ENCODE data around the gene SUMO3. TPM values are rescaled to one million over a fixed set of nuclear protein-coding genes. Genes with fewer than 3 reads are reported as not detected.

SUMO3 gene
- polyA plus RNA-seq, 4 donors = 70.8 to 105 (median 77.3) TPM

DNA sequence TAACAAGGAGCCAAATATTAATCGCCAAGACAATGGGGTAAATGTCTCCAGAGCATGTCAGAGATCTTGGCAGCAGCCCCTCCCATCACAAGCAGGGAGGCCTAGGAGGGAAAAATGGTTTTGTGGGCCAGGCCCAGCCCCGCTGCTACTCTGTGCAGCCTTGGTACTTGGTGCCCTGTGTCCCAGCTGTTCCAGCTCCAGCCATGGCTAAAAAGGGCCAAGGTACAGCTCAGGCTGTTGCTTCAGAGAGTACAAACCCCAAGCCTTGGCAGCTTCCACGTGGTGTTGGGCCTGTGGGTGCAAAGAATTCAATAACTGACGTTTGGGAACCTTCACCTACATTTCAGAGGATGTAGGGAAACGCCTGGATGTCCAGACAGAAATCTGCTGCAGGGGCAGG is 26.6 kb downstream of the SUMO3 start:
- DNase-seq (no peak), FAIRE-seq (no peak)
- Histone ChIP-seq H3K9me3 (ENCODE audit: control insufficient read depth in 2 of 2, insufficient read depth in 1 of 2, low read depth in 1 of 2, low read length in 1 of 2) (no peaks in the 10 kb centered on the region), H3K4me1 (ENCODE audit: control insufficient read depth in 3 of 3, insufficient read depth in 2 of 3, low read depth in 1 of 3, low read length in 2 of 3) (peaks cover 0 to 21% (median 8%) of the 10 kb centered on the region in 3 donors), H3K36me3 (ENCODE audit: control insufficient read depth in 3 of 3, insufficient read depth in 2 of 3, low read depth in 1 of 3, low read length in 3 of 3) (peaks cover 0 to 18% (median 0%) of the 10 kb centered on the region in 3 donors), H3K27me3 (ENCODE audit: control insufficient read depth in 3 of 3, insufficient read depth in 3 of 3, low read length in 3 of 3) (no peaks in the 10 kb centered on the region), H3K27ac (ENCODE audit: low read depth in 1 of 3, low read length in 2 of 3) (peak overlapping the region in 1 of 3 donors; percentile 67), H3K4me3 (ENCODE audit: low read depth in 1 of 3, low read length in 3 of 3) (no peak overlapping the region)
- 75 to 84% (median 76%) methylated on average over 5 of the region's 5 CpGs for WGBS, 3 donors

DNA sequence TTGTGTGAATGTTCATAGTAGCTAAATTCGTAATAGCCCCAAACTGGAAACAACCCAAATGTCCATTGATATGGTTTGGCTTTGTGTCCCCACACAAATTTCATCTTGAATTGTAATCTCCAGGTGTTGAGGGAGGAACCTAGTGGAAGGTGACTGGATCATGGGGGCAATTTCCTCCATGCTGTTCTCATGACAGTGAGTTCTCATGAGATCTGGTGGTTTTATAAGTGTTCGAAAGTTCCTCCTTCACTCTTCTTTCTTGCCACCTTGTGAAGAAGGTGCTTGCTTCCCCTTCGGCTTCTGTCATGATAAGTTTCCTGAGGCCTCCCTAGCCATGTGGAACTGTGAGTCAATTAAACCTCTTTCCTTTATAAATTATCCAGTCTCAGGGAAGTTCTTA is 27.5 kb downstream of the SUMO3 start:
- no peak overlapping the region for H3K27ac ChIP-seq (ENCODE audit: low read depth in 1 of 3, low read length in 2 of 3)
- H3K9me3 ChIP-seq (ENCODE audit: control insufficient read depth in 2 of 2, insufficient read depth in 1 of 2, low read depth in 1 of 2, low read length in 1 of 2) = no peaks in the 10 kb centered on the region
- H3K36me3 ChIP-seq (ENCODE audit: control insufficient read depth in 3 of 3, insufficient read depth in 2 of 3, low read depth in 1 of 3, low read length in 3 of 3) = peaks cover 0 to 21% (median 0%) of the 10 kb centered on the region in 3 donors
- WGBS, 3 donors = 89 to 92% (median 92%) methylated on average over 3 of the region's 3 CpGs
- DNase-seq (no peak), FAIRE-seq (no peak)
- no peaks in the 10 kb centered on the region for H3K27me3 ChIP-seq (ENCODE audit: control insufficient read depth in 3 of 3, insufficient read depth in 3 of 3, low read length in 3 of 3)
- H3K4me1 ChIP-seq (ENCODE audit: control insufficient read depth in 3 of 3, insufficient read depth in 2 of 3, low read depth in 1 of 3, low read length in 2 of 3) = peaks cover 0 to 21% (median 8%) of the 10 kb centered on the region in 3 donors
- no peak overlapping the region for H3K4me3 ChIP-seq (ENCODE audit: low read depth in 1 of 3, low read length in 3 of 3)

- FAIRE-seq = no peak
- Histone ChIP-seq H3K27me3 (ENCODE audit: control insufficient read depth in 3 of 3, insufficient read depth in 3 of 3, low read length in 3 of 3) (no peaks in the 10 kb centered on the region), H3K4me1 (ENCODE audit: control insufficient read depth in 3 of 3, insufficient read depth in 2 of 3, low read depth in 1 of 3, low read length in 2 of 3) (peaks cover 0 to 21% (median 8%) of the 10 kb centered on the region in 3 donors), H3K36me3 (ENCODE audit: control insufficient read depth in 3 of 3, insufficient read depth in 2 of 3, low read depth in 1 of 3, low read length in 3 of 3) (peaks cover 0 to 20% (median under 1%) of the 10 kb centered on the region in 3 donors), H3K4me3 (ENCODE audit: low read depth in 1 of 3, low read length in 3 of 3) (no peak overlapping the region), H3K27ac (ENCODE audit: low read depth in 1 of 3, low read length in 2 of 3) (no peak overlapping the region), H3K9me3 (ENCODE audit: control insufficient read depth in 2 of 2, insufficient read depth in 1 of 2, low read depth in 1 of 2, low read length in 1 of 2) (no peaks in the 10 kb centered on the region)
- DNase-seq = no peak
- WGBS, 3 donors = 67 to 94% (median 78%) methylated on average over 1 of the region's 1 CpG
Measured at GRCh38 chr21:44789880-44790279, 28.0 kb downstream of the SUMO3 start.

DNA sequence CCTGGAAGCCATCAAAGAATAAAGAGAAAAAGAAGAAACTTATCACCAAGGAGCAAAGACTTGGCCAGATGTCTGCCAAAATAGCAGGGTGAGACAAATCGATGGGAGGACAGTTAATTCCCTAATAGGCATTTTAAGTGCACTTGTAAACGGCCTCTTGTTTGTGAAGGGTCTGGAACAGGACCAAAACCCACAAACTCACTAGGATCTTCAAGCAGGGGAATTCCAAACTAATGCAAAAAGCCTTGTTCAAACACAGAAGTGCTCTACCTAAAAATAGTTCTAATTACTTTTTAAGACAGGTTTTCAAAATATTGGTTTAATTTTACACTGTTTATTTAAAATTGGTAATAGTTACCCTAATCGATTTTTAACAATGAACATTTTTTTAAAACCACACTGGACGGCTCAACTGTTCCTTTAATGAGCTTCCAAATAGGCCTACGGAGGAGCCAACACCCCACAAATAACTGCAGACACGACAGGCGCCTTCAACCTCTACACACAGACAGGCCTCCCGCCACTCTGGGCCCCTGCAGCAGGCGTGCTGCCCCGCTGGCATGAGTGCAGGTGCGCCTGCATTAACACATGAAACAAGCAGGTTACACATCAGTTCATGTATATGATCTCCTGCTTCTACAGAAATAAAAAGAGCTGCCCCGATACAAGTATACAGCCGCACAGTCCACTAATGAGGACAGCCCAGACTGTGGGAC is 32.1 kb downstream of the SUMO3 start:
- FAIRE-seq (no peak), DNase-seq (no peak)
- no peaks in the 10 kb centered on the region for H3K4me1 ChIP-seq (ENCODE audit: control insufficient read depth in 3 of 3, insufficient read depth in 2 of 3, low read depth in 1 of 3, low read length in 2 of 3)
- H3K36me3 ChIP-seq (ENCODE audit: control insufficient read depth in 3 of 3, insufficient read depth in 2 of 3, low read depth in 1 of 3, low read length in 3 of 3) = peaks cover 0 to 31% (median 2%) of the 10 kb centered on the region in 3 donors
- H3K27ac ChIP-seq (ENCODE audit: low read depth in 1 of 3, low read length in 2 of 3) = no peak overlapping the region
- WGBS, 3 donors = 75 to 85% (median 83%) methylated on average over 13 of the region's 13 CpGs
- H3K27me3 ChIP-seq (ENCODE audit: control insufficient read depth in 3 of 3, insufficient read depth in 3 of 3, low read length in 3 of 3) = no peaks in the 10 kb centered on the region
- H3K4me3 ChIP-seq (ENCODE audit: low read depth in 1 of 3, low read length in 3 of 3) = no peak overlapping the region
- H3K9me3 ChIP-seq (ENCODE audit: control insufficient read depth in 2 of 2, insufficient read depth in 1 of 2, low read depth in 1 of 2, low read length in 1 of 2) = no peaks in the 10 kb centered on the region

- no peaks in the 10 kb centered on the region for H3K27me3 ChIP-seq (ENCODE audit: control insufficient read depth in 3 of 3, insufficient read depth in 3 of 3, low read length in 3 of 3)
- H3K27ac ChIP-seq (ENCODE audit: low read depth in 1 of 3, low read length in 2 of 3) = no peak overlapping the region
- peaks cover 0 to 31% (median 7%) of the 10 kb centered on the region in 3 donors for H3K36me3 ChIP-seq (ENCODE audit: control insufficient read depth in 3 of 3, insufficient read depth in 2 of 3, low read depth in 1 of 3, low read length in 3 of 3)
- 93 to 100% (median 98%) methylated on average over 6 of the region's 6 CpGs for WGBS, 3 donors
- FAIRE-seq (no peak), DNase-seq (no peak)
- H3K9me3 ChIP-seq (ENCODE audit: control insufficient read depth in 2 of 2, insufficient read depth in 1 of 2, low read depth in 1 of 2, low read length in 1 of 2) = no peaks in the 10 kb centered on the region
- no peak overlapping the region for H3K4me3 ChIP-seq (ENCODE audit: low read depth in 1 of 3, low read length in 3 of 3)
- H3K4me1 ChIP-seq (ENCODE audit: control insufficient read depth in 3 of 3, insufficient read depth in 2 of 3, low read depth in 1 of 3, low read length in 2 of 3) = no peaks in the 10 kb centered on the region
Measured at GRCh38 chr21:44784810-44785209, 33.1 kb downstream of the SUMO3 start.

GRCh38 chr21:44783020-44783696 is 34.7 kb downstream of the SUMO3 start:
- whole genome bisulfite sequencing, 3 donors = 91 to 97% (median 95%) methylated on average over 5 of the region's 5 CpGs
- no peak for FAIRE-seq
- H3K4me1 ChIP-seq (ENCODE audit: control insufficient read depth in 3 of 3, insufficient read depth in 2 of 3, low read depth in 1 of 3, low read length in 2 of 3) = peaks cover 0 to 7% (median 3%) of the 10 kb centered on the region in 3 donors

GRCh38 chr21:44780767-44781459 is 36.9 kb downstream of the SUMO3 start:
- H3K27ac ChIP-seq (ENCODE audit: low read depth in 1 of 3, low read length in 2 of 3) = no peak overlapping the region
- H3K4me3 ChIP-seq (ENCODE audit: low read depth in 1 of 3, low read length in 3 of 3) = no peak overlapping the region
- WGBS, 3 donors = 91 to 94% (median 92%) methylated on average over 16 of the region's 16 CpGs
- H3K9me3 ChIP-seq (ENCODE audit: control insufficient read depth in 2 of 2, insufficient read depth in 1 of 2, low read depth in 1 of 2, low read length in 1 of 2) = no peaks in the 10 kb centered on the region
- H3K36me3 ChIP-seq (ENCODE audit: control insufficient read depth in 3 of 3, insufficient read depth in 2 of 3, low read depth in 1 of 3, low read length in 3 of 3) = peaks cover 0 to 27% (median 7%) of the 10 kb centered on the region in 3 donors
- FAIRE-seq (no peak), DNase-seq (no peak)
- no peaks in the 10 kb centered on the region for H3K27me3 ChIP-seq (ENCODE audit: control insufficient read depth in 3 of 3, insufficient read depth in 3 of 3, low read length in 3 of 3)
- H3K4me1 ChIP-seq (ENCODE audit: control insufficient read depth in 3 of 3, insufficient read depth in 2 of 3, low read depth in 1 of 3, low read length in 2 of 3) = peaks cover 0 to 9% (median 3%) of the 10 kb centered on the region in 3 donors

More at GRCh38 chr21:44783020-44783696, 34.7 kb downstream of the SUMO3 start:
- Histone ChIP-seq H3K4me3 (ENCODE audit: low read depth in 1 of 3, low read length in 3 of 3) (no peak overlapping the region), H3K9me3 (ENCODE audit: control insufficient read depth in 2 of 2, insufficient read depth in 1 of 2, low read depth in 1 of 2, low read length in 1 of 2) (no peaks in the 10 kb centered on the region), H3K36me3 (ENCODE audit: control insufficient read depth in 3 of 3, insufficient read depth in 2 of 3, low read depth in 1 of 3, low read length in 3 of 3) (peaks cover 0 to 35% (median 7%) of the 10 kb centered on the region in 3 donors), H3K27ac (ENCODE audit: low read depth in 1 of 3, low read length in 2 of 3) (no peak overlapping the region), H3K27me3 (ENCODE audit: control insufficient read depth in 3 of 3, insufficient read depth in 3 of 3, low read length in 3 of 3) (no peaks in the 10 kb centered on the region)
- no peak for DNase-seq

- FAIRE-seq (no peak), DNase-seq (no peak)
- H3K9me3 ChIP-seq (ENCODE audit: control insufficient read depth in 2 of 2, insufficient read depth in 1 of 2, low read depth in 1 of 2, low read length in 1 of 2) = no peaks in the 10 kb centered on the region
- 89 to 92% (median 90%) methylated on average over 7 of the region's 7 CpGs for WGBS, 3 donors
- H3K4me3 ChIP-seq (ENCODE audit: low read depth in 1 of 3, low read length in 3 of 3) = no peak overlapping the region
- H3K36me3 ChIP-seq (ENCODE audit: control insufficient read depth in 3 of 3, insufficient read depth in 2 of 3, low read depth in 1 of 3, low read length in 3 of 3) = peaks cover 0 to 28% (median 7%) of the 10 kb centered on the region in 3 donors
- no peak overlapping the region for H3K27ac ChIP-seq (ENCODE audit: low read depth in 1 of 3, low read length in 2 of 3)
- no peaks in the 10 kb centered on the region for H3K27me3 ChIP-seq (ENCODE audit: control insufficient read depth in 3 of 3, insufficient read depth in 3 of 3, low read length in 3 of 3)
- H3K4me1 ChIP-seq (ENCODE audit: control insufficient read depth in 3 of 3, insufficient read depth in 2 of 3, low read depth in 1 of 3, low read length in 2 of 3) = peaks cover 0 to 9% (median 3%) of the 10 kb centered on the region in 3 donors
Measured at GRCh38 chr21:44780137-44780502, 37.7 kb downstream of the SUMO3 start.
